Gastroesophageal sphincter (tissue), 4 donors: ENCODE results near the gene ABCE1. TPM values are rescaled to one million over a fixed set of nuclear protein-coding genes. Genes with fewer than 3 reads are reported as not detected.
A peak's percentile ranks its signal among the peaks of the same experiment; 100 is the strongest.

Source experiments
- ATAC-seq: fragments of 150-250 bp; one replicate; pipeline ENCODE4 v1.9.1; 2016; ENCODE audit warnings: mild to moderate bottlenecking, moderate library complexity
- H3K27ac ChIP-seq, 4 donors: fragments of 200-600 bp; sonication (generic) in 3 of 4; 1 replicate in 3 of 4; 2 replicates in 1 of 4; pipeline ENCODE4 v1.5.1; 2016 to 2019
- H3K27me3 ChIP-seq: fragments of 200-600 bp; sonication (generic); one replicate; pipeline ENCODE4 v1.5.1; 2019
- H3K36me3 ChIP-seq, 2 donors: fragments of 200-600 bp; sonication (generic); one replicate each; pipeline ENCODE4 v1.5.1; 2019; ENCODE audit warnings: control low read depth in 1 of 2
- H3K4me1 ChIP-seq, 3 donors: fragments of 200-600 bp; sonication (generic); 1 replicate in 2 of 3; 2 replicates in 1 of 3; pipeline ENCODE4 v1.5.1; 2016 to 2019; ENCODE audit warnings: control low read depth in 2 of 3
- H3K4me3 ChIP-seq, 2 donors: fragments of 200-600 bp; sonication (generic); one replicate each; pipeline ENCODE4 v1.5.1; 2019; ENCODE audit warnings: mild to moderate bottlenecking in 1 of 2, moderate library complexity in 1 of 2
- H3K9me3 ChIP-seq, 3 donors: fragments of 200-600 bp; sonication (generic); one replicate each; pipeline ENCODE4 v1.5.1; 2017 to 2019; ENCODE audit warnings: control low read depth in 2 of 3
- CTCF ChIP-seq, 4 experiments: fragments of 200-600 bp in 2 of 4; fragments of 450-650 bp in 2 of 4; sonication (generic) in 1 of 4; IDR thresholded peaks; one replicate each; pipeline ENCODE4 v1.5.1; 2017 to 2019; ENCODE audit warnings: antibody characterized with exemption in 4 of 4, mild to moderate bottlenecking in 2 of 4, moderate library complexity in 2 of 4
- EP300 ChIP-seq: sonication (generic); formaldehyde crosslinking; IDR thresholded peaks from one replicate; pipeline ENCODE4 v1.6.1; 2017; ENCODE audit warnings: antibody characterized with exemption, mild to moderate bottlenecking
- POLR2A ChIP-seq, 2 donors: fragments of 450-650 bp; IDR thresholded peaks; one replicate each; pipeline ENCODE4 v1.6.1; 2017; ENCODE audit warnings: antibody characterized with exemption in 2 of 2, mild to moderate bottlenecking in 2 of 2, moderate library complexity in 1 of 2
- POLR2AphosphoS5 ChIP-seq: sonication (generic); formaldehyde crosslinking; IDR thresholded peaks from one replicate; pipeline ENCODE4 v1.6.1; 2017; ENCODE audit warnings: antibody characterized with exemption
- WGBS, 2 donors: methylation state at CpG; one replicate each; pipeline ENCODE4 v1.1.5; 2018; ENCODE audit warnings: low coverage in 1 of 2; 5-methylcytosine and 5-hydroxymethylcytosine counted together
- total RNA-seq, 4 donors: library from RNA; depleted of rRNA; stranded (reverse); fragments of >200 nt; gene quantifications; one replicate each; pipeline ENCODE4 v1.1.0, GENCODE V29; 2016

ABCE1 gene
- total RNA-seq, 4 donors from 2014 or later: 32.4 to 74.9 (median 43.7) TPM

GRCh38 chr4:145108128-145108527 is 10.0 kb downstream of the ABCE1 start:
- peaks cover 5 to 89% of the 10 kb centered on the region in 2 donors for H3K36me3 ChIP-seq

GRCh38 chr4:145125396-145125795 is 27.3 kb downstream of the ABCE1 start:
- no peak for TF ChIP-seq POLR2AphosphoS5
- no peak for ATAC-seq
- no peak overlapping the region for H3K27ac ChIP-seq
- no peaks in the 10 kb centered on the region for H3K9me3 ChIP-seq
- H3K27me3 ChIP-seq: no peaks in the 10 kb centered on the region
- WGBS, 2 donors: 98 to 100% methylated on average over 2 of the region's 2 CpGs
- H3K4me3 ChIP-seq: no peak overlapping the region
- peaks cover 0 to 94% of the 10 kb centered on the region in 2 donors for H3K36me3 ChIP-seq
- no peaks in the 10 kb centered on the region for H3K4me1 ChIP-seq

More at GRCh38 chr4:145108128-145108527, 10.0 kb downstream of the ABCE1 start:
- no peak overlapping the region for H3K27ac ChIP-seq
- no peaks in the 10 kb centered on the region for H3K9me3 ChIP-seq
- H3K4me1 ChIP-seq: peaks cover 0 to 4% (median 0%) of the 10 kb centered on the region in 3 donors
- TF ChIP-seq CTCF (IDR thresholded peaks at IDR 0.05): no peak
- no peak overlapping the region for H3K4me3 ChIP-seq
- ATAC-seq: no peak
- no peaks in the 10 kb centered on the region for H3K27me3 ChIP-seq

GRCh38 chr4:145130130-145130529 is 32.0 kb downstream of the ABCE1 start:
- TF ChIP-seq POLR2A (IDR thresholded peaks at IDR 0.05): no peak
- TF ChIP-seq EP300: no peak
- no peak for TF ChIP-seq POLR2AphosphoS5
- no peak for TF ChIP-seq CTCF (IDR thresholded peaks at IDR 0.05)
- no peaks in the 10 kb centered on the region for H3K9me3 ChIP-seq
- no peak overlapping the region for H3K4me3 ChIP-seq
- no peaks in the 10 kb centered on the region for H3K27me3 ChIP-seq
- peaks cover 0 to 11% (median 0%) of the 10 kb centered on the region in 3 donors for H3K4me1 ChIP-seq
- no peak for ATAC-seq
- H3K27ac ChIP-seq: peak overlapping the region in 1 of 4 donors; percentile 9
- peaks cover 0 to 53% of the 10 kb centered on the region in 2 donors for H3K36me3 ChIP-seq

- peak overlapping the region in 1 of 4 donors; percentile 30 for H3K27ac ChIP-seq
Measured at GRCh38 chr4:145130788-145131399, 32.8 kb downstream of the ABCE1 start.

GRCh38 chr4:145131848-145132247 is 33.7 kb downstream of the ABCE1 start:
- TF ChIP-seq POLR2AphosphoS5 (no peak), CTCF (IDR thresholded peaks at IDR 0.05) (no peak), POLR2A (IDR thresholded peaks at IDR 0.05) (no peak), EP300 (no peak)
- H3K9me3 ChIP-seq: no peaks in the 10 kb centered on the region
- 86 to 90% methylated on average over 4 to 10 of the region's 12 CpGs for WGBS, 2 donors
- H3K4me3 ChIP-seq: no peak overlapping the region
- no peaks in the 10 kb centered on the region for H3K27me3 ChIP-seq
- no peak overlapping the region for H3K27ac ChIP-seq
- H3K36me3 ChIP-seq: peaks cover 0 to 37% of the 10 kb centered on the region in 2 donors
- ATAC-seq: no peak
- peaks cover 0 to 11% (median 0%) of the 10 kb centered on the region in 3 donors for H3K4me1 ChIP-seq

More at GRCh38 chr4:145130788-145131399, 32.8 kb downstream of the ABCE1 start:
- Histone ChIP-seq H3K4me3 (no peak overlapping the region), H3K4me1 (peaks cover 0 to 11% (median 0%) of the 10 kb centered on the region in 3 donors), H3K9me3 (no peaks in the 10 kb centered on the region), H3K27me3 (no peaks in the 10 kb centered on the region), H3K36me3 (peaks cover 0 to 45% of the 10 kb centered on the region in 2 donors)
- TF ChIP-seq POLR2AphosphoS5 (peak; percentile 34), POLR2A (IDR thresholded peaks at IDR 0.05) (no peak), EP300 (no peak), CTCF (IDR thresholded peaks at IDR 0.05) (no peak)
- ATAC-seq: no peak
- 61 to 88% methylated on average over 1 to 2 of the region's 2 CpGs for WGBS, 2 donors
